Thyroid gland (tissue), 4 donors: ENCODE data around the gene CACNA1E.

Source experiments
- POLR2A ChIP-seq, 2 donors: fragments of 450-650 bp; IDR thresholded peaks; one replicate each; pipeline ENCODE4 v1.6.1; 2017; ENCODE audit warnings: antibody characterized with exemption in 2 of 2, mild to moderate bottlenecking in 2 of 2, moderate library complexity in 1 of 2
- TF ChIP-seq, protein P1 (sequence below), 6 experiments: fragments of 200-600 bp in 3 of 6; fragments of 450-650 bp in 3 of 6; sonication (generic) in 3 of 6; IDR thresholded peaks; one replicate each; pipeline ENCODE4 v1.5.1; 2016 to 2019; ENCODE audit warnings: antibody characterized with exemption in 6 of 6, mild to moderate bottlenecking in 2 of 6, inconsistent platforms in 1 of 6, moderate library complexity in 1 of 6

GRCh38 chr1:181479137-181479745 is 4.1 kb upstream of the CACNA1E start:
- no peak for TF ChIP-seq POLR2A (IDR thresholded peaks at IDR 0.05)
- TF ChIP-seq, protein P1, sequence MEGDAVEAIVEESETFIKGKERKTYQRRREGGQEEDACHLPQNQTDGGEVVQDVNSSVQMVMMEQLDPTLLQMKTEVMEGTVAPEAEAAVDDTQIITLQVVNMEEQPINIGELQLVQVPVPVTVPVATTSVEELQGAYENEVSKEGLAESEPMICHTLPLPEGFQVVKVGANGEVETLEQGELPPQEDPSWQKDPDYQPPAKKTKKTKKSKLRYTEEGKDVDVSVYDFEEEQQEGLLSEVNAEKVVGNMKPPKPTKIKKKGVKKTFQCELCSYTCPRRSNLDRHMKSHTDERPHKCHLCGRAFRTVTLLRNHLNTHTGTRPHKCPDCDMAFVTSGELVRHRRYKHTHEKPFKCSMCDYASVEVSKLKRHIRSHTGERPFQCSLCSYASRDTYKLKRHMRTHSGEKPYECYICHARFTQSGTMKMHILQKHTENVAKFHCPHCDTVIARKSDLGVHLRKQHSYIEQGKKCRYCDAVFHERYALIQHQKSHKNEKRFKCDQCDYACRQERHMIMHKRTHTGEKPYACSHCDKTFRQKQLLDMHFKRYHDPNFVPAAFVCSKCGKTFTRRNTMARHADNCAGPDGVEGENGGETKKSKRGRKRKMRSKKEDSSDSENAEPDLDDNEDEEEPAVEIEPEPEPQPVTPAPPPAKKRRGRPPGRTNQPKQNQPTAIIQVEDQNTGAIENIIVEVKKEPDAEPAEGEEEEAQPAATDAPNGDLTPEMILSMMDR (IDR thresholded peaks at IDR 0.05), result peak; percentile 17 to 92 (median 77)
